SK-N-MC (cell line): ENCODE results near the gene ENPP3.

Source experiments
- EZH2 ChIP-seq: fragments of 200-600 bp; sonication (generic); IDR thresholded peaks from one replicate; pipeline ENCODE4 v1.6.1; 2017; ENCODE audit warnings: antibody characterized with exemption
- FOXP2 ChIP-seq: optimal IDR thresholded peaks from 2 replicates; pipeline ENCODE3; 2011; ENCODE audit warnings: mild to moderate bottlenecking, moderate library complexity; ENCODE audit not compliant: insufficient read depth; ENCODE audit errors: extremely low read length, control extremely low read depth
- POLR2AphosphoS5 ChIP-seq: IDR thresholded peaks from 2 replicates; pipeline ENCODE4 v1.6.1; 2012; ENCODE audit warnings: mild to moderate bottlenecking, low read depth, low read length, borderline replicate concordance

- TF ChIP-seq EZH2 = no peak
- no peak for TF ChIP-seq POLR2AphosphoS5
- no peak for TF ChIP-seq FOXP2
These were observed 93.2 kb downstream of the ENPP3 start for GRCh38 chr6:131730264-131730663.
